CD4-positive, alpha-beta T cell treated with Interleukin-6 at 100 ng/mL for 8 hours (primary cell): ENCODE measurements around the gene KATNB1.

ENCODE experiments used
- DNase-seq: peaks from one replicate; pipeline ENCODE4 v3.0.0-alpha.2; 2020; ENCODE audit warnings: mixed read lengths, low spot score

Gene KATNB1

DNA sequence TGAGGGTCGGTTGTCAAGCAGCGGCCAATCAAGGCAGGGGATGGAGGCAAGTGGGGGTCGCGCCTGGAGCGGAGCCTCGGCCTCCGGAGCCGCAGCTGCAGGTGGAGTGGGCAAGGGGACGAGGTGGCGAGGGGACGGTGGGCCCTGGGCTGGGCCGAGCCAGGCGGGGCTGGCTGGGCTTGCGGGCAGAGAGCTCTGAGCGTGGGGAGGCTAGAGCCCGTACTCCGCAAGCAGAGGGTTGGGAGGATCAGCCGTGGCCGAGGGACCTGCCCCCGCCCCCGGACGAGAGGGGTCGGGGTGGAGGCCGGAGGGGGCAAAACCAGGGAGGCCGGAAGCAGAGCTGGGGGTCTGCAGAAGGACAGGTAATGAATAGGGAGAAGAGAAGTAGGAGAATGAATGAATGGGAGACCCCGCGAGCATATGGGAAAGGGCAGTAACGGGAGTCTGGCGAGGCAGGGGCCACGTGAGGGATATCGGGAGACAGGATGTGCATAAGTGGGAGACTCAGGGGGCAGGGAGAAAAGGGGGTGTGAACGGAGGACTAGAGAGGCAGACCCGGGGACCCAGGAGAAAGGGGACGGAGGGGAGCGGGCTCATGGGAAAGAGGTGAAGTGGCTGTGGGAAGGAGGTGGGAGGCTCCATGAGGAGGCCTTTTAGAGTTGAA, at the start of gene KATNB1:
Gene KATNB1, plus strand, starts transcription at position 16 of the 664 bp plus-strand sequence. CDS start 1,474 bp downstream, outside the sequence.
- DNase-seq, result no peak

DNA sequence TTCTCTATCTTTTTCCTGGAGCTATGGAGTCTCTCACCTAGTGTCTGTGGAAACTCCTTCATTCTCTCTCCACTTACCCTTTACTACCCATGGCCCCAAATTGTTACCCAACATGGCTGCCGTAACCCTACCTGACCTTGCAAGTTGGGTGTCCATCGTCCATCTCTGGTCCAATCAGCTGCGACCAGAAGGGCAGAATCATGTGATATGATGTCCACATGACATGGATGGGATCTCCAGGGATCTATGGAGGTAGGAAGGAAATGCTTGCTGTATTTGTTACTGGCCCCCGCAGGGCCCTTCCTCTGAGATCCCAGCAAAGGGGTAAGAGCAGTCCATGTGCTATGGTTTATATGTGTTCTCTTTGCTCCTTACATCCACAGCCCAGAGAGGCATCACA, 49.0 kb upstream of the KATNB1 start:
- DNase-seq, result no peak

DNA sequence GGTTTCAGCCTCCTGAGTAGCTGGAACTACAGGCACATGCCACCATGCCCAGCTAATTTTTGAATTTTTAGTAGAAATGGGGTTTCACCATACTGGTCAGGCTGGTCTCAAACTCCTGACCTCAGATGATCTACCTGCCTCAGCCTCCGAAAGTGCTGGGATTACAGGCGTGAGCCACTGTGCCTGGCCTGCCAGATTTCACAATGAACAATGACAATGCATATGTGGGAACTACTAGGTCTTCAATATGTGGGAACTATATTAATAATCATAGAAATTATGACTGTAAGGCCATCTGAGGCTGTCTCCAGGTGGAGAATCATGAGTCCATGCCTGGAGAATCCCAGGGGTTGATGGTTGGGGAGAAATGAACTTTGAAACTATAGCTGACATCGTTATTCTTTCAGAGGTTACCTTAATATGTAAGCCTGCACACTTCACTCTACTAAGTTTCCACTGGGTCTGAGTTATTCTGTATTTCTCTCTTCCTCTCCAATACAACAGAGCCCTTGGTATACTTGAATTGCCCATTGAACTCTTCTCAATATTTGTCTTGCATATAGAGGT, 48.1 kb upstream of the KATNB1 start:
- DNase-seq, result no peak

DNA sequence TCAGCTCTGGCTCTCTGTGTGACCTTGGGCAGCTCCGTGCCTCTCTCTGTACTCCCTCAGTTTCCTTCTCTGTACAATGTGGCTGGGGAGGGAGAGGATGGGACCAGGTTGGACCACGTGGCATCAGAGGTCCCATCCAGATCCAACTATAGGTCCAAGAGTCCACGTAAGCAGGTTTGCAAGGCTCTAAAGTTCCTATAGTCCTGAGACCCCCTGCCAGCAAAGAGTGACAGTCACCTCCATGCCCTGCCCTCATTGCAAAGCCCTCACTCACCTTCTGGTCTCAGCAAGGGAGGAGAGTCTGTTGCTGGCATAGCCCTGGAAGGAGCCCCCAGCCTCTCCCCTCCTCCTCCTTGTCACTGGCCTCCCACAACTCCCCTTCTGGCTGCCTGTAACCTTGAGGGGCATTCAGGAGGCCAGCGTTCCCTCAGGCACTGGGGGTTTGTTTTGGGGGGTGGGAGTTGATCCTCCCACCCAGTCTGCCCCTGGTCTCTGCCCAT, 47.0 kb upstream of the KATNB1 start:
- no peak for DNase-seq

DNA sequence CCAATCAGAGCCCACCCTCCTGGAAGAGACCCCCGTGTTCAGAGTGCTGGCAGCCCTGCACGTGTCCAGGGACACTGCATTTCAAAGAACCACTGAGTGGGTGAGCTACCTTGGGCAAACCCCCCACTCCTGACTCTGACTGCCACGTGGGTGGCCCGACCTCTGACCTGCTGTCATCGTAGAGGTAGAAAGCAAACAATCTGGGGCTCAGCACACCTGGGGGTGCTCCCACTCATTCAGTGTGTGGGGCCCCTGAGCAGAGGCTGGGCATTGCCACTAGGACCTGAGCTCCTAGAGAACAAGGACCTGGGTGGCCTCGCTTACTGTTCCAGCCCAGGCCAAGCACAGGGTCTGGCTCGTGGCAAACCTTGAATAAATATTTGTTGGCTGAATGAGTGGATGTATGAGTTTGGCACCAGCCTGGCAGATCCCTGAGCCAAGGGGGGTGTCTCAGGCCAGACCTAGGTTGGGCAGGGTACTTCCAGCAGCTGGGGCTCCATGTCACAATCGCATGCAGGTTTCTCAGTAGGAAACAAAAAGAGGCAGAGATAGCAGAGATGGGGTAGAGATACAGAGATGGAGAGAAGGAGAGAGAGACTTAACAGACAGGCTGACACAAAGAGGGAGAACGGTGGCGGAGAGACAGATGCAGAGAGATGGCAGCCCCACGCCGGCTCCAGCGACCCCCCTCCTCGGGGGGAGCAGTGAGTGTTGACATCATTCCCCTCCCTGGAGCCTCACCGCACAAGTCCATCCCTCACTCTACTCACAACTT, 46.4 kb upstream of the KATNB1 start:
- no peak for DNase-seq

GRCh38 chr16:57689762-57690558, 45.6 kb upstream of the KATNB1 start:
- peak; percentile 46 for DNase-seq

DNA sequence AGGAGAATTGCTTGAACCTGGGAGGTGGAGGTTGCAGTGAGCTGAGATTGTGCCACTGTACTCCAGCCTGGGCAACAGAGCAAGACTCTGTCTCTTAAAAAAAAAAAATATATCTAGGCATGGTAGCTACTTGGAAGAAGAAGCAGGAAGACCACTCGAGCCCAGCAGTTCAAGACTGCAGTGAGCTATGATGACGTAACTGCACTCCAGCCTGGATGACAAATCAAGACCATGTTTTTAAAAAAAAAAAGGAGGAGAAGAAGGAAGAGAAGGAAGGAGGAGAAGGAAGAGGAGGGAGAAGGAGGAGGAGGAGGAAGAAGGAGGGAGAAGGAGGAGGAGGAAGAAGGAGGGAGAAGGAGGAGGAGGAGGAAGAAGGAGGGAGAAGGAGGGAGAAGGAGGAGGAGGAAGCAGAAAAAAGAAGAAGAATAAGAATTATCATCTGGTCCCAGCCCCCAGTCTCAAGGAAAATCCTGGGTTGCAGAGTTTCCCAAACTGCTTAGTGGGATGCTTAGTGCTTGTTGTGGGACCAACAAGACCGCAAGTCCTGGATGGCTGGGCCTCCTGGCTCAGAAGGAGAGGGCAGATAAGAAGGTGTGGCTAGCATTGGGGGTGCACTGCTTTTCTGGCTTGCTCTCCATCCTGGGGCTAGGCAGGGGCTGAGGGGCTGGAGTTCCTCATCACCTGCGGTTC, 44.6 kb upstream of the KATNB1 start:
- DNase-seq, result no peak

GRCh38 chr16:57692636-57693035, 42.9 kb upstream of the KATNB1 start:
- no peak for DNase-seq

DNA sequence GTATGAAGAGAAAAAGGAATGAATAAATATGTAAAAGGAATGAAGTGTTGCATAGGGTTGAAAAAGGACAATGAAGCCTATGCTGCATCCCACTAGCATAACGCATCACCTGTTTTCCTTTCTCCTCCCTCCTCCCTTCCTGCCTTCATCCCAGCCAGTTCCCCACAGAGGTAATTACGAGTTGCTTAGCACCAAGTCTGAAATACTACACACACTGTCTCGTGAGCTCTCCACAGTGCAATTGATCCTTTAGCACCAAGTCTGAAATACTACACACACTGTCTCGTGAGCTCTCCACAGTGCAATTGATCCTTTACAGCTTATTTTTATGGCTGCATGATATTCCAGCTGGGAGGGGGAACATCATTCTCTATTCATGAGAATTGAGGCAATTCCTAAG, 42.0 kb upstream of the KATNB1 start:
- DNase-seq, result no peak

- no peak for DNase-seq
Measured at GRCh38 chr16:57694231-57694724, 41.3 kb upstream of the KATNB1 start.

- peak; percentile 12 for DNase-seq
Measured at GRCh38 chr16:57694725-57695679, 40.6 kb upstream of the KATNB1 start, which contains the start of gene DRC7. TSS of gene DRC7 (plus strand) at chr16:57694806. CDS start at chr16:57697950, 3,144 bp downstream.

DNA sequence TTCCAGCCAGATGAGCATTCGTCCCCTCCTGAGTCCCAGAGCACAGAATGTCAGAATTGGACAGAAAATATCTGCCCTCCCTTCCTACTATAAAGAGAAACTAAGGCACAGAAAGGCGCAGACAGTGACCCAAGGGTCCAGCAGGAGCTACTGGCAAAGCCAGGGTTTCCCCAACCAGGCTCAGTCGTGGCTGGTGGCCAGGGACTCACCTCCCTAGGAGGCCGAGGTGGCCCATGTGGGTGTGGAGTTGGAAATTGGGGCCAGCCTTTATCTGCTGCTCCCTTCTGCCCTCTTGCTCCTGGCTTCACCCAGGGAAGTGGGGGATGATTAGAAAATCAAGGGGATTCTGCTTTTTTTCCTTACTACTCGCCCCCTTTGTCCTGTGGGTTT, 39.9 kb upstream of the KATNB1 start:
- DNase-seq, result no peak

DNA sequence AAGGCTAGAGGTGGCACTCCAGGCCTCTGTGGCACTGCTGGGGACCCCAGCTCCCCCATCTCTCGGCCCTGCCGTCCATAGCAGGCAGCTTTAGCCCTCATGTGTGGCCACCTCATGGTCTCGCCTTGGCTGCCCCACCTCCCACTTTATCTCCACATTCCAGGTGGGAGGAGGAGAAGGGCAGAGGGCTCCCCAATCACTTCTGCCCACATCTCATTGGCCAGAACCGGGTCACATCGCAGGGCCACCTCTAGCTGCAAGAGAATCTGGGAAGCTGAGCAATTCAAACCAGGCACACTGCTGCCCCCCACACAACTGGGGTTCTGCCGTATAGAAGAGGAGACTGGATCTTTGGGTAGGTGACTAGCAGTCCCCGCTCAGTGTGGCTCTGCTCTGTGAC, 39.3 kb upstream of the KATNB1 start:
- DNase-seq, result no peak

DNA sequence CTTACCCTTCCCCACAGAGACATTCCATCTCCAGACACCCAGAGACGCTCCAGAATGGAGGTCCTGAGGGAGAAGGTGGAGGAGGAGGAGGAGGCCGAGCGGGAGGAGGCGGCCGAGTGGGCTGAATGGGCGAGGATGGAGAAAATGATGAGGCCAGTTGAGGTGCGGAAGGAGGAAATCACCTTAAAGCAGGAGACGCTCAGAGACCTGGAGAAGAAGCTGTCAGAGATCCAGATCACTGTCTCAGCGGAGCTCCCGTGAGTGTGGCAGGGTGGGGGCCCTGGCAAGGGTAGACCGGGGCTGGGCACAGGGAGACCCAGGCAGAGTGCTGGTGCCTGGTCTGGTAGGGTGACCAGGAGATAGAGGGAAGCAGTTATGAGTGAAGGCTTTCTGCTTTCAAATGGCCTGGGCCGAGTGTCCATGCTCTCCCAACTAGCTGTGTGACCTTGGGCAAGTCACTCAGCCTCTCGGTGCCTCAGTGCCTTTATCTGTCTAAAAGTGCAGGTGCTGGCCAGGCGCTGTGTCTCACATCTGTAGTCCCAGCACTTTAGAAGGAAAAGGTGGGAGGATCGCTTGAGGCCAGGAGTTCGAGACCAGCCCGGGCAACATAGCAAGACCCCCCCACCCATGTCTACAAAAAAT, 37.6 kb upstream of the KATNB1 start:
- no peak for DNase-seq

DNA sequence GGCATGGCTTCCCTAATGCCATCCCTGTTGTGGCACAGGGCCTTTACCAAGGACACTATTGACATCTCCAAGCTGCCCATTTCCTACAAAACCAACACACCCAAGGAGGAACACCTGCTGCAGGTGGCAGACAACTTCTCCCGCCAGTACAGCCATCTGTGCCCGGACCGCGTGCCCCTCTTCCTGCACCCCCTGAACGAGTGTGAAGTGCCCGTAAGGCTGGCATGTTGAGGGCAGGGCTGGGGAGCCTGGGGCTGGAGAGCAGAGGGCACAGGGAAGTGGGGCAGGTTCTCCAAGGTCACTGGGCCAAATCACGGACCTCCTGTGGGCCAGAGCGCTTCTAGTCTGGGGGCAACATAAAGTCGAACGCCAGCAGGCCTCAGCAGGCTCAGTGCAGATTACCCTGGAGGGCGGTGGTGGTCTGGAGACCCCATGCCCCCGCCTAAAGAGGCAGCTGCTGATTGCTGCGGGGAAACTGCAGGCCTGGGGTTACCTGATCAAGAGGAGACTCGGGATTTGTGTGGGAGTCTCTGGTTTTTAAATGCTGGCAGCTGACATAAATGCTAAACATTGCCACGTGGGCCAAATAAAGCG, 36.7 kb upstream of the KATNB1 start:
- no peak for DNase-seq

DNA sequence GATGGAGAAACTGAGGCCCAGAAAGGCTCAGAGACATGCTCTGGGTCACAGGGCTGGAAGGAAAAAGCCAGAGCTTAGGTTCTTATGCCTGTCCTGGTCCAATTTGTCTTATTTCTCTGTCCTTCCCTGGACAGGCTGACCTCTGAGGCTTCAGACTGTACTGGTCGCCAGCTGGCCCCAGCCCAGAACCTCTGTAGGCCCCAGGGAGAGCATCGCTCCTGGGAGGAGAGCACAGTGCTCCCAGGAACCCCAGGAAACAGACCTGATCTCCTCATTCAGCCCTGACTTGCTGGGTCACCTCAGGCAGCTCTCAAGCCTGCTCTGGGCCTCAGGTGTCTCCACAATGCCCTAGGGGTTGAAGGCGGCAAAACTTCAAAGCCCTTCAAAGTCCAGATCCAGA, 36.1 kb upstream of the KATNB1 start:
- DNase-seq, result no peak

DNA sequence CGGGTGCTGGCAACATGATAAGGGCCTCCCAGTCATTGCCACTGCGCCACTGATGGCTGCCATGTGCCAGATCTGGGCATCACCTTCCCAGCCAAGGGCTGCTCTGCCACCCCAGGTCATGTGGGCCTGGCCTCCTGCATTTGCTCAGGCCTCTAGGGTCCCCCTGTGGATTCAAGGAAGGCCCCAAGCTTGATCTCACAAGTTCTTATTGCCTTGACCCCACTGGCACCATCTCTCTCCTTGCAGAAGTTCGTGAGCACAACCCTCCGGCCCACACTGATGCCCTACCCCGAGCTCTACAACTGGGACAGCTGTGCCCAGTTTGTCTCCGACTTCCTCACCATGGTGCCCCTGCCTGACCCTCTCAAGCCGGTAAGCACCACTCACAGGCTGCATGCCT, 35.7 kb upstream of the KATNB1 start:
- no peak for DNase-seq

GRCh38 chr16:57700781-57701551, 34.6 kb upstream of the KATNB1 start:
- DNase-seq, result no peak
